ENCODE measurements around the gene ATP2A3. TPM values are rescaled to one million over a fixed set of nuclear protein-coding genes. Genes with fewer than 3 reads are reported as not detected.

The ATP2A3 gene
- total and polyA plus RNA-seq, 5 donors, result 7.9 to 16.6 (median 14.4) TPM

- DNase-seq (peak in 1 of 3 donors; percentile 47), ATAC-seq (no peak)
- H3K27ac ChIP-seq (ENCODE audit: low read length), result no peak overlapping the region
- 94% methylated on average over 22 of the region's 22 CpGs for WGBS
- no peaks in the 10 kb centered on the region for H3K27me3 ChIP-seq (ENCODE audit: control insufficient read depth, insufficient read depth)
- no peak overlapping the region for H3K4me3 ChIP-seq (ENCODE audit: low read length)
- H3K4me1 ChIP-seq (ENCODE audit: control insufficient read depth, insufficient read depth, low read length), result no peaks in the 10 kb centered on the region
- no peaks in the 10 kb centered on the region for H3K9me3 ChIP-seq (ENCODE audit: control insufficient read depth, low read length)
- intact Hi-C loops (cut with DNase I), result loop anchor here (2.0 to 10.0 kb wide), 7 partner anchors 68 to 143 kb away; no protein-coding TSS in a partner anchor
Observed at GRCh38 chr17:4005296-4006164, 41.3 kb upstream of the ATP2A3 start.

- no peaks in the 10 kb centered on the region for H3K4me1 ChIP-seq (ENCODE audit: control insufficient read depth, insufficient read depth, low read length)
- peak; percentile 59 to 62 for ATAC-seq
- intact Hi-C loops (cut with DNase I), result loop anchor here (2.0 to 10.0 kb wide), 8 partner anchors 67 to 267 kb away; no protein-coding TSS in a partner anchor
Observed at GRCh38 chr17:4004517-4005295, 40.5 kb upstream of the ATP2A3 start.

GRCh38 chr17:4003501-4004421 is 39.5 kb upstream of the ATP2A3 start:
- DNase-seq (peak in 2 of 3 donors; percentile 73 to 75), ATAC-seq (peak; percentile 24 to 47)
- intact Hi-C loops (cut with DNase I), result loop anchor here in 3 of 4 donors (2.0 to 10.0 kb wide), 6 partner anchors 66 to 266 kb away; no protein-coding TSS in a partner anchor
- H3K4me3 ChIP-seq (ENCODE audit: low read length), result no peak overlapping the region
- H3K27ac ChIP-seq (ENCODE audit: low read length), result no peak overlapping the region
- no peaks in the 10 kb centered on the region for H3K27me3 ChIP-seq (ENCODE audit: control insufficient read depth, insufficient read depth)
- no peaks in the 10 kb centered on the region for H3K9me3 ChIP-seq (ENCODE audit: control insufficient read depth, low read length)
- no peaks in the 10 kb centered on the region for H3K4me1 ChIP-seq (ENCODE audit: control insufficient read depth, insufficient read depth, low read length)
- WGBS, result 74% methylated on average over 46 of the region's 46 CpGs

More at GRCh38 chr17:4004517-4005295, 40.5 kb upstream of the ATP2A3 start:
- Histone ChIP-seq H3K9me3 (ENCODE audit: control insufficient read depth, low read length) (no peaks in the 10 kb centered on the region), H3K27me3 (ENCODE audit: control insufficient read depth, insufficient read depth) (no peaks in the 10 kb centered on the region), H3K27ac (ENCODE audit: low read length) (no peak overlapping the region), H3K4me3 (ENCODE audit: low read length) (no peak overlapping the region)
- DNase-seq, result peak in 2 of 3 donors; percentile 78 to 83
- WGBS, result 33% methylated on average over 44 of the region's 44 CpGs

- WGBS, result 94% methylated on average over 21 of the region's 21 CpGs
- peak in 1 of 3 donors; percentile 47 for DNase-seq
- Histone ChIP-seq H3K9me3 (ENCODE audit: control insufficient read depth, low read length) (no peaks in the 10 kb centered on the region), H3K4me1 (ENCODE audit: control insufficient read depth, insufficient read depth, low read length) (no peaks in the 10 kb centered on the region), H3K4me3 (ENCODE audit: low read length) (no peak overlapping the region), H3K27ac (ENCODE audit: low read length) (no peak overlapping the region), H3K27me3 (ENCODE audit: control insufficient read depth, insufficient read depth) (no peaks in the 10 kb centered on the region)
- peak in 1 of 2 donors; percentile 5 for ATAC-seq
- intact Hi-C loops (cut with DNase I), result loop anchor here in 2 of 4 donors (5.0 to 10.0 kb wide), 4 partner anchors 66 to 266 kb away; no protein-coding TSS in a partner anchor
Observed at GRCh38 chr17:4003131-4003500, 38.9 kb upstream of the ATP2A3 start.

GRCh38 chr17:4001048-4001590 is 36.9 kb upstream of the ATP2A3 start:
- 69% methylated on average over 13 of the region's 13 CpGs for WGBS
- Histone ChIP-seq H3K4me3 (ENCODE audit: low read length) (no peak overlapping the region), H3K4me1 (ENCODE audit: control insufficient read depth, insufficient read depth, low read length) (no peaks in the 10 kb centered on the region), H3K27ac (ENCODE audit: low read length) (no peak overlapping the region), H3K27me3 (ENCODE audit: control insufficient read depth, insufficient read depth) (no peaks in the 10 kb centered on the region), H3K9me3 (ENCODE audit: control insufficient read depth, low read length) (no peaks in the 10 kb centered on the region)
- intact Hi-C loops (cut with DNase I), result loop anchor here in 2 of 4 donors (5.0 to 10.0 kb wide), 4 partner anchors 64 to 264 kb away; no protein-coding TSS in a partner anchor
- ATAC-seq (no peak), DNase-seq (peak in 1 of 3 donors; percentile 6)

- Histone ChIP-seq H3K4me3 (ENCODE audit: low read length) (no peak overlapping the region), H3K9me3 (ENCODE audit: control insufficient read depth, low read length) (no peaks in the 10 kb centered on the region), H3K27ac (ENCODE audit: low read length) (no peak overlapping the region), H3K4me1 (ENCODE audit: control insufficient read depth, insufficient read depth, low read length) (no peaks in the 10 kb centered on the region), H3K27me3 (ENCODE audit: control insufficient read depth, insufficient read depth) (no peaks in the 10 kb centered on the region)
- DNase-seq (peak in 1 of 3 donors; percentile 8), ATAC-seq (no peak)
- intact Hi-C loops (cut with DNase I), result no loop called here
- 93% methylated on average over 4 of the region's 4 CpGs for WGBS
Observed at GRCh38 chr17:3998436-3998835, 34.2 kb upstream of the ATP2A3 start.

- Histone ChIP-seq H3K9me3 (ENCODE audit: control insufficient read depth, low read length) (no peaks in the 10 kb centered on the region), H3K27ac (ENCODE audit: low read length) (no peak overlapping the region), H3K4me3 (ENCODE audit: low read length) (no peak overlapping the region), H3K27me3 (ENCODE audit: control insufficient read depth, insufficient read depth) (no peaks in the 10 kb centered on the region), H3K4me1 (ENCODE audit: control insufficient read depth, insufficient read depth, low read length) (no peaks in the 10 kb centered on the region)
- ATAC-seq (no peak), DNase-seq (no peak)
- 57% methylated on average over 1 of the region's 1 CpG for WGBS
- intact Hi-C loops (cut with DNase I), result no loop called here
Observed at GRCh38 chr17:3995067-3995466, 30.8 kb upstream of the ATP2A3 start.

- DNase-seq, result no peak
- H3K27me3 ChIP-seq (ENCODE audit: control insufficient read depth, insufficient read depth), result no peaks in the 10 kb centered on the region
- H3K4me1 ChIP-seq (ENCODE audit: control insufficient read depth, insufficient read depth, low read length), result no peaks in the 10 kb centered on the region
- 84% methylated on average over 1 of the region's 1 CpG for WGBS
- H3K27ac ChIP-seq (ENCODE audit: low read length), result no peak overlapping the region
- H3K9me3 ChIP-seq (ENCODE audit: control insufficient read depth, low read length), result no peaks in the 10 kb centered on the region
- H3K4me3 ChIP-seq (ENCODE audit: low read length), result no peak overlapping the region
- no peak for ATAC-seq
- intact Hi-C loops (cut with DNase I), result no loop called here
Observed at GRCh38 chr17:3994221-3994576, 30.0 kb upstream of the ATP2A3 start.

GRCh38 chr17:3993493-3994220 is 29.4 kb upstream of the ATP2A3 start:
- Histone ChIP-seq H3K27ac (ENCODE audit: low read length) (no peak overlapping the region), H3K4me3 (ENCODE audit: low read length) (no peak overlapping the region), H3K27me3 (ENCODE audit: control insufficient read depth, insufficient read depth) (no peaks in the 10 kb centered on the region), H3K9me3 (ENCODE audit: control insufficient read depth, low read length) (no peaks in the 10 kb centered on the region), H3K4me1 (ENCODE audit: control insufficient read depth, insufficient read depth, low read length) (no peaks in the 10 kb centered on the region)
- ATAC-seq (peak; percentile 49 to 52), DNase-seq (peak in 1 of 3 donors; percentile 16)
- intact Hi-C loops (cut with DNase I), result no loop called here
- 66% methylated on average over 8 of the region's 8 CpGs for WGBS
